Fibroblast of pulmonary artery (primary cell): ENCODE data around the gene AOPEP.

Experiments used
- DNase-seq: peaks from one replicate; pipeline ENCODE4 v3.0.0-alpha.2; 2010; ENCODE audit warnings: low read depth
- H3K4me3 ChIP-seq: replicated peaks from 2 replicates; pipeline ENCODE4 v1.5.1; 2011; ENCODE audit warnings: low read depth, mild to moderate bottlenecking, control low read depth, low read length, moderate library complexity
- CTCF ChIP-seq: IDR thresholded peaks from 2 replicates; pipeline ENCODE4 v1.5.1; 2011; ENCODE audit warnings: mild to moderate bottlenecking, control low read depth, low read length, inconsistent platforms; ENCODE audit errors: missing control alignments

The AOPEP gene

GRCh38 chr9:95037789-95038521, 311.5 kb downstream of the AOPEP start:
- H3K4me3 ChIP-seq = no peak overlapping the region
- DNase-seq = no peak
- no peak for TF ChIP-seq CTCF

- DNase-seq = no peak
- no peak overlapping the region for H3K4me3 ChIP-seq
- TF ChIP-seq CTCF = no peak
Observed at GRCh38 chr9:95038666-95039065, 312.2 kb downstream of the AOPEP start.

GRCh38 chr9:95040106-95040505, 313.6 kb downstream of the AOPEP start:
- no peak for TF ChIP-seq CTCF
- H3K4me3 ChIP-seq = no peak overlapping the region
- no peak for DNase-seq

GRCh38 chr9:95043826-95044225, 317.3 kb downstream of the AOPEP start:
- no peak for TF ChIP-seq CTCF
- no peak overlapping the region for H3K4me3 ChIP-seq
- no peak for DNase-seq

- no peak overlapping the region for H3K4me3 ChIP-seq
- no peak for DNase-seq
Observed at GRCh38 chr9:95044731-95045508, 318.4 kb downstream of the AOPEP start.

GRCh38 chr9:95045751-95046150, 319.3 kb downstream of the AOPEP start:
- no peak for TF ChIP-seq CTCF
- no peak overlapping the region for H3K4me3 ChIP-seq
- no peak for DNase-seq

More at GRCh38 chr9:95044731-95045508, 318.4 kb downstream of the AOPEP start:
- no peak for TF ChIP-seq CTCF
